ENCODE data around the gene CCDC91. TPM values are rescaled to one million over a fixed set of nuclear protein-coding genes. Genes with fewer than 3 reads are reported as not detected.
"Not testable (repeated sequence)": the region's sequence is repeated elsewhere in the genome, so short reads cannot be mapped to it uniquely, and the experiment has no call there.

The CCDC91 gene
- total RNA-seq, 1 experiment from 2014 or later, result 17.6 TPM

GRCh38 chr12:28242496-28243309, 52.4 kb downstream of the CCDC91 start:
- H3K4me3 ChIP-seq, result no peak overlapping the region
- H3K27me3 ChIP-seq, result no peaks in the 10 kb centered on the region
- no peaks in the 10 kb centered on the region for H3K9me3 ChIP-seq
- no peak for DNase-seq
- H3K36me3 ChIP-seq, result no peaks in the 10 kb centered on the region

GRCh38 chr12:28243310-28243633, 53.0 kb downstream of the CCDC91 start:
- Histone ChIP-seq H3K9me3 (no peaks in the 10 kb centered on the region), H3K27me3 (no peaks in the 10 kb centered on the region), H3K4me3 (no peak overlapping the region), H3K36me3 (no peaks in the 10 kb centered on the region)
- no peak for DNase-seq

- no peak for DNase-seq
- Histone ChIP-seq H3K4me3 (no peak overlapping the region), H3K27me3 (no peaks in the 10 kb centered on the region), H3K9me3 (no peaks in the 10 kb centered on the region), H3K36me3 (no peaks in the 10 kb centered on the region)
These were observed 57.5 kb downstream of the CCDC91 start for GRCh38 chr12:28247806-28248205.

GRCh38 chr12:28248555-28249145, 58.4 kb downstream of the CCDC91 start:
- no peaks in the 10 kb centered on the region for H3K36me3 ChIP-seq
- no peak overlapping the region for H3K4me3 ChIP-seq
- DNase-seq, result no peak
- no peaks in the 10 kb centered on the region for H3K9me3 ChIP-seq
- no peaks in the 10 kb centered on the region for H3K27me3 ChIP-seq

- DNase-seq, result no peak
- no peaks in the 10 kb centered on the region for H3K9me3 ChIP-seq
- H3K36me3 ChIP-seq, result no peaks in the 10 kb centered on the region
- H3K4me3 ChIP-seq, result no peak overlapping the region
- no peaks in the 10 kb centered on the region for H3K27me3 ChIP-seq
These were observed 62.9 kb downstream of the CCDC91 start for GRCh38 chr12:28253161-28253641.

GRCh38 chr12:28257411-28257810, 67.2 kb downstream of the CCDC91 start:
- Histone ChIP-seq H3K27me3 (no peaks in the 10 kb centered on the region), H3K36me3 (no peaks in the 10 kb centered on the region), H3K4me3 (no peak overlapping the region), H3K9me3 (no peaks in the 10 kb centered on the region)
- DNase-seq, result no peak

- Histone ChIP-seq H3K27me3 (no peaks in the 10 kb centered on the region), H3K36me3 (no peaks in the 10 kb centered on the region), H3K4me3 (no peak overlapping the region), H3K9me3 (no peaks in the 10 kb centered on the region)
- no peak for DNase-seq
These were observed 68.7 kb downstream of the CCDC91 start for GRCh38 chr12:28258998-28259397.

- Histone ChIP-seq H3K27me3 (no peaks in the 10 kb centered on the region), H3K9me3 (peaks cover 2% of the 10 kb centered on the region; the same call in 1 of the 2 replicates), H3K36me3 (peaks cover under 1% of the 10 kb centered on the region; the same call in 1 of the 2 replicates), H3K4me3 (no peak overlapping the region)
- no peak for DNase-seq
These were observed 75.3 kb downstream of the CCDC91 start for GRCh38 chr12:28265435-28266042.

- not testable (repeated sequence) for H3K36me3 ChIP-seq, H3K27me3 ChIP-seq, H3K4me3 ChIP-seq, DNase-seq
- peaks cover 15% of the 10 kb centered on the region for H3K9me3 ChIP-seq
These were observed 77.8 kb downstream of the CCDC91 start for GRCh38 chr12:28267920-28268607.

GRCh38 chr12:28268608-28269229, 78.5 kb downstream of the CCDC91 start:
- H3K9me3 ChIP-seq, result peaks cover 15% of the 10 kb centered on the region
- H3K27me3 ChIP-seq, result no peaks in the 10 kb centered on the region
- H3K4me3 ChIP-seq, result no peak overlapping the region
- DNase-seq, result no peak
- H3K36me3 ChIP-seq, result peaks cover 7% of the 10 kb centered on the region

- Histone ChIP-seq H3K4me3 (no peak overlapping the region), H3K9me3 (peaks cover 15% of the 10 kb centered on the region), H3K36me3 (peaks cover 7% of the 10 kb centered on the region), H3K27me3 (no peaks in the 10 kb centered on the region)
- no peak for DNase-seq
These were observed 79.6 kb downstream of the CCDC91 start for GRCh38 chr12:28269851-28270250.

GRCh38 chr12:28278499-28278898, 88.2 kb downstream of the CCDC91 start:
- Histone ChIP-seq H3K9me3 (peaks cover 8% of the 10 kb centered on the region), H3K36me3 (no peaks in the 10 kb centered on the region), H3K4me3 (no peak overlapping the region), H3K27me3 (no peaks in the 10 kb centered on the region)
- DNase-seq, result no peak

GRCh38 chr12:28278960-28279359, 88.7 kb downstream of the CCDC91 start:
- Histone ChIP-seq H3K36me3 (no peaks in the 10 kb centered on the region), H3K27me3 (no peaks in the 10 kb centered on the region), H3K9me3 (peaks cover 13% of the 10 kb centered on the region), H3K4me3 (no peak overlapping the region)
- DNase-seq, result no peak

GRCh38 chr12:28286352-28286751, 96.1 kb downstream of the CCDC91 start:
- DNase-seq, result no peak
- H3K9me3 ChIP-seq, result peaks cover 49% of the 10 kb centered on the region
- H3K36me3 ChIP-seq, result 0 out of 2 replicates have a peak, but pooled peaks cover under 1% of the 10 kb centered on the region
- H3K27me3 ChIP-seq, result no peaks in the 10 kb centered on the region
- no peak overlapping the region for H3K4me3 ChIP-seq

- Histone ChIP-seq H3K27me3 (no peaks in the 10 kb centered on the region), H3K4me3 (no peak overlapping the region), H3K9me3 (peaks cover 41% of the 10 kb centered on the region), H3K36me3 (peaks cover 3% of the 10 kb centered on the region; the same call in 1 of the 2 replicates)
- no peak for DNase-seq
These were observed 100.0 kb downstream of the CCDC91 start for GRCh38 chr12:28290262-28290661.

GRCh38 chr12:28292699-28293098, 102.4 kb downstream of the CCDC91 start:
- peaks cover 38% of the 10 kb centered on the region for H3K9me3 ChIP-seq
- no peaks in the 10 kb centered on the region for H3K27me3 ChIP-seq
- DNase-seq, result no peak
- H3K36me3 ChIP-seq, result peaks cover 3% of the 10 kb centered on the region; the same call in 1 of the 2 replicates
- no peak overlapping the region for H3K4me3 ChIP-seq
